Lower leg skin (tissue), 4 donors: ENCODE results near the gene PLEKHM3. TPM values are rescaled to one million over a fixed set of nuclear protein-coding genes. Genes with fewer than 3 reads are reported as not detected.

Source experiments
- DNase-seq, 2 donors: peaks; one replicate each; pipeline ENCODE4 v3.0.0-alpha.2; 2019; ENCODE audit warnings: low spot score in 2 of 2
- H3K4me3 ChIP-seq: fragments of 200-600 bp; sonication (generic); 2 replicates; pipeline ENCODE4 v1.5.1; 2017; ENCODE audit warnings: mild to moderate bottlenecking, low read depth; ENCODE audit not compliant: poor library complexity, severe bottlenecking
- CTCF ChIP-seq, 3 donors: fragments of 450-650 bp; IDR thresholded peaks; one replicate each; pipeline ENCODE4 v1.5.1; 2016; ENCODE audit warnings: antibody characterized with exemption in 3 of 3, mild to moderate bottlenecking in 3 of 3, moderate library complexity in 2 of 3
- POLR2A ChIP-seq, 2 donors: fragments of 450-650 bp; IDR thresholded peaks; one replicate each; pipeline ENCODE4 v1.6.1; 2016 to 2017; ENCODE audit warnings: antibody characterized with exemption in 2 of 2, mild to moderate bottlenecking in 1 of 2, moderate library complexity in 1 of 2
- WGBS, 2 donors: methylation state at CpG; one replicate each; pipeline ENCODE4 v1.1.5; 2018; 5-methylcytosine and 5-hydroxymethylcytosine counted together
- intact Hi-C: fragments of 100-400 bp; cut with DNase I; formaldehyde crosslinking; loops from one replicate; pipeline ENCODE4 v1.15.0; 2023; ENCODE audit warnings: low total_unique reads
- total RNA-seq, 4 donors: library from RNA; depleted of rRNA; stranded (reverse); fragments of >200 nt; gene quantifications; one replicate each; pipeline ENCODE4 v1.1.0, GENCODE V29; 2016

PLEKHM3 gene
- total RNA-seq, 4 donors from 2014 or later, result 18.3 to 22.2 (median 19.4) TPM

- no peak overlapping the region for H3K4me3 ChIP-seq
- WGBS, 2 donors, result 95 to 96% methylated on average over 4 of the region's 4 CpGs
- TF ChIP-seq POLR2A (IDR thresholded peaks at IDR 0.05) (no peak), CTCF (IDR thresholded peaks at IDR 0.05) (no peak)
- intact Hi-C loops, result no loop called here
- no peak for DNase-seq
Measured at GRCh38 chr2:207938886-207939285, 86.4 kb downstream of the PLEKHM3 start.

- intact Hi-C loops, result no loop called here
- no peak for DNase-seq
- WGBS, 2 donors, result 92 to 93% methylated on average over 4 of the region's 4 CpGs
- no peak overlapping the region for H3K4me3 ChIP-seq
- TF ChIP-seq CTCF (IDR thresholded peaks at IDR 0.05) (no peak), POLR2A (IDR thresholded peaks at IDR 0.05) (no peak)
Measured at GRCh38 chr2:207938415-207938814, 86.9 kb downstream of the PLEKHM3 start.

- DNase-seq, result no peak
- H3K4me3 ChIP-seq, result no peak overlapping the region
- intact Hi-C loops, result no loop called here
- 79 to 82% methylated on average over 2 of the region's 2 CpGs for WGBS, 2 donors
- TF ChIP-seq CTCF (IDR thresholded peaks at IDR 0.05) (no peak), POLR2A (IDR thresholded peaks at IDR 0.05) (no peak)
Measured at GRCh38 chr2:207937823-207938222, 87.5 kb downstream of the PLEKHM3 start.

DNA sequence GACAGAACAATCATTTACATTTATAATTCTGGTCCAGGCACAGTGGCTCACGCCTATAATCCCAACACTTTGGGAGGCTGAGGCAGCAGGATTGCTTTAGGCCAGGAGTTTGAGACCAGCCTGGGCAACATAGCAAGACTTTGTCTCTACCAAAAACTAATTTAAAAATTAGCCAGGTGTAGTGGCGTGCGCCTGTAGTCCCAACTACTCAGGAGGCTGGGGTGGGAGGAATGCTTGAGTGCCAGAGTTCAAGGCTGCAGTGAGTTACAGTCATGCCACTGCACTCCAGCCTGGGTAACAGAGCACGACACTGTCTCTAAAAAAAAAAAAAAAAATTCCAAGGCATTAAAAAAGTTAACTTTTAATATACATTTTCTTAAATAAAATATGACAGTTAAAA lies 88.1 kb downstream of the PLEKHM3 start:
- intact Hi-C loops, result no loop called here

DNA sequence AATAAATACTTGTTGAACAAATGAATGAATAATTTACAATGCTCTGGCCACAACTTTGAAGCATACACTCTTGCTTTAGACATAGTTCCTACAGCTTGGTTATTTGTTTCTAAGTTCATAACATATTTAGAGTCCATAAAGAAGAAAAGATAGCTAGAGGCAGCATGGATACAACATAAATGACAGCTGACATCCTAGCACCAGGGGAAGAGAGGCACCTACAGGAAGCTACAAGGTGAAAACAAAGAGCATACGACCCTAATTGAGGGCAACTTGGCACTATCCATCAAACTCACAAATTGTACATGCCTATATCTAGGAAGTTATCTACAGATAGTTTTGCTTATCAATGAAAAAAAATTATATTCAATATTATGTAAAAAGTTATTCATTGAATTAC lies 88.9 kb downstream of the PLEKHM3 start:
- 80 to 87% methylated on average over 1 of the region's 1 CpG for WGBS, 2 donors
- no peak for DNase-seq
- no peak overlapping the region for H3K4me3 ChIP-seq
- no peak for TF ChIP-seq CTCF (IDR thresholded peaks at IDR 0.05)
- TF ChIP-seq POLR2A (IDR thresholded peaks at IDR 0.05), result no peak
- intact Hi-C loops, result no loop called here

More for the DNA sequence above, 88.1 kb downstream of the PLEKHM3 start:
- no peak overlapping the region for H3K4me3 ChIP-seq
- DNase-seq, result no peak
- no peak for TF ChIP-seq POLR2A (IDR thresholded peaks at IDR 0.05)
- WGBS, 2 donors, result 94% methylated on average over 4 of the region's 4 CpGs

GRCh38 chr2:207935991-207936370 lies 89.3 kb downstream of the PLEKHM3 start:
- TF ChIP-seq CTCF (IDR thresholded peaks at IDR 0.05), result no peak
- no peak for TF ChIP-seq POLR2A (IDR thresholded peaks at IDR 0.05)
- intact Hi-C loops, result no loop called here
- no peak overlapping the region for H3K4me3 ChIP-seq
- no peak for DNase-seq
- 97 to 98% methylated on average over 4 of the region's 4 CpGs for WGBS, 2 donors
